Medulla oblongata (tissue), 1 donor: ENCODE data around the gene PDGFRB.

Experiments
- DNase-seq: peaks from one replicate; pipeline ENCODE4 v3.0.0-alpha.2; 2015; ENCODE audit errors: extremely low spot score

The PDGFRB gene

GRCh38 chr5:150130493-150130922 is 25.1 kb downstream of the PDGFRB start:
- no peak for DNase-seq

- peak; percentile 75 for DNase-seq
Observed at GRCh38 chr5:150129813-150130492, 25.7 kb downstream of the PDGFRB start.

GRCh38 chr5:150129454-150129812 is 26.2 kb downstream of the PDGFRB start:
- DNase-seq, result no peak

GRCh38 chr5:150126921-150127265 is 28.8 kb downstream of the PDGFRB start:
- DNase-seq, result no peak

- no peak for DNase-seq
Observed at GRCh38 chr5:150126199-150126920, 29.3 kb downstream of the PDGFRB start.

- no peak for DNase-seq
Observed at GRCh38 chr5:150125334-150125733, 30.3 kb downstream of the PDGFRB start.

GRCh38 chr5:150124596-150124995 is 31.0 kb downstream of the PDGFRB start:
- no peak for DNase-seq

- no peak for DNase-seq
Observed at GRCh38 chr5:150124111-150124557, 31.5 kb downstream of the PDGFRB start.

- no peak for DNase-seq
Observed at GRCh38 chr5:150123542-150123941, 32.1 kb downstream of the PDGFRB start.

GRCh38 chr5:150122536-150123481 is 32.8 kb downstream of the PDGFRB start:
- DNase-seq, result no peak

GRCh38 chr5:150122158-150122510 is 33.5 kb downstream of the PDGFRB start:
- no peak for DNase-seq

- no peak for DNase-seq
Observed at GRCh38 chr5:150121448-150122157, 34.0 kb downstream of the PDGFRB start.

GRCh38 chr5:150120617-150121447 is 34.8 kb downstream of the PDGFRB start:
- no peak for DNase-seq

- no peak for DNase-seq
Observed at GRCh38 chr5:150120062-150120441, 35.6 kb downstream of the PDGFRB start.

- peak; percentile 48 for DNase-seq
Observed at GRCh38 chr5:150119421-150120061, 36.1 kb downstream of the PDGFRB start.

GRCh38 chr5:150118561-150119229 is 37.0 kb downstream of the PDGFRB start:
- DNase-seq, result no peak

GRCh38 chr5:150117945-150118560 is 37.6 kb downstream of the PDGFRB start:
- DNase-seq, result no peak

- no peak for DNase-seq
Observed at GRCh38 chr5:150116667-150117400, 38.8 kb downstream of the PDGFRB start.
